NCI-H526 treated with DMSO at 0.1 percent for 48 hours (cell line): Measurements from ENCODE around the gene CCDC181.
"Not testable (repeated sequence)": the region's sequence is repeated elsewhere in the genome, so short reads cannot be mapped to it uniquely, and the experiment has no call there.

Experiments
- DNase-seq: peaks from one replicate; lab custom pipeline; 2025; lab: John Stamatoyannopoulos, UW

Gene CCDC181

DNA sequence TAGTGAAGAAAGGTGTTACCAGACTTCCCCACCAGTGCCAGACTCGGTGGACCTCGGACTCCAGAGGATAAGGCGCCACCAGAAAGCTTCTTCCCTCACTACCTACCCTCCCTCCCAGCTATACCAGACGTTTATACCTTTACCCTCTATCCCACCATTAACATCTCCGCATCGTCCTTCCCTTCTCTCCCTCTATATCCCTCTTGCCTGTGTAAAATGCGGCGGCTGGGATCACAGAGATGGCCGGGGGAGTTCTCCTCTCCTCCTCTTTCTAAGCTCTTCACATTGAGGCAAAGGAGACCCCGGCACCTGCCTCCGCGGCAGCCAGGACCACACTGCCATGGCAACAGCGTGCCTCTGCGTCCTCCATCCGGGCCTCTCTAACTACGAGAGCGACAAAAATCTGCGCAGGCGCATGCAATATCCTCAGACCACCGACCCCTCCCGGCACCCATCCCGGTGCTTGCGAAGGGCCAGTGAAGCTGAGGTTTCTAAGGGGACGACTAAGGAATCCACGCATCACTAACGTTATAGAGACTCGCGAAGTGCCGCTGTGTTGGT is at the start of gene CCDC181:
CCDC181 (minus strand) TSS at position 394 of the 561 bp plus-strand sequence. CDS start 2,547 bp downstream, outside the sequence.
- DNase-seq: peak; percentile 92

DNA sequence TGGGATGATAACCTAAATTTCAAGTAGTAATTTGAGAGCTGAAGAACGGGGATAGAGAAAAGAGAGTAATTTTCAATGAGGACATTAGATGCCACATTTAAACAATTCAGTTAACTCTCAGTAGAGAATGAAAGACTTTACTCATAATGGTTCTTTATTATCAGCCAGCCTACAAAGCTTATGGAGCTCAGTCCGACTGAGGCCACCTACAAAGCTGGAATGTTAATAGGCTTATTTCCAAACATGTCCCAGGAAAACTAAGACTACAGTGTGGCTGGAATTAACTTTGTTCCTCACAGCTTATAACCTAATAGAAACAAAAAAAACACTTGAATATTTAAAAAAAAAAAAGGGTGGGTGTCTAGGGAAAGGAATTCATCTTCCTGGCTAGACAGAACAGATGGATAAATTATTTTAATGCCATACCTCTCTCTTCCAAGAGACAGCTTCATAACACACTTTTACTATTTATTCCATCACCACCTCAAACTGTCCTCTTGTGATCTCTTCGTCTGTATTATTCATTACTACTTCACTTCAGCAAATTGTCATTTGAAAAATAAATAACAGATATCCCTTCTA is 48.6 kb upstream of the CCDC181 start:
- DNase-seq: no peak

DNA sequence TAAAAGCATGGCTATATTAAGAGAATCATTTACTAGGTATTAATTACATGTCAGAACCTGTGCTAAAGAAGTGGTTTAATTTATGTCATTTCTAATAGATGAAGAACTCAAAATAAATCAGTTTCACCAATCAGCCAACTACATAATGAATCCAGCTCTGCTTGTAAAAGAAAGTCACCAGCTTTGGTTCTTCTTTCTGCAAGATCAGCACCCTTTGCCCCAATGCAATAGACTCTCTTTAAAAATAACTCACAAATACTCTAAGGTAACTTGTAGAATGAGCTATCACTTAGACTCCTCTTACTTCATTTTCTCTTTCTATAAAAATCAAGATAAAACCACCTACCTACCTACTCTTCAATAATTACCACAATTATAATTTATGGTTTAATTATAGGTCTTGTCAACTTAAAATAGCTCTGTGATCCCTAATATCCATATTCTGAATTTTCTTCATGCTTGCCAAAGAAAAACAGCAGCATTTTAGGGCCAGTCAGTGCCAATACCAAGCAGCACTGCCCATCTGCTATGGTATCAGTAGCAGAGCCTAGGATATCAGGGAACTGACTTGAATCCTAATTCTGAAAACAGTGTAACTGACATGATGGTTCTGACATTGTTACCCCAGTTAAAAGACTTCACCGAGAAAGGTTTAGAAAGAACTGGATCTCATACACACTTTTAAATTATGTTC is 47.2 kb upstream of the CCDC181 start:
- no peak for DNase-seq

DNA sequence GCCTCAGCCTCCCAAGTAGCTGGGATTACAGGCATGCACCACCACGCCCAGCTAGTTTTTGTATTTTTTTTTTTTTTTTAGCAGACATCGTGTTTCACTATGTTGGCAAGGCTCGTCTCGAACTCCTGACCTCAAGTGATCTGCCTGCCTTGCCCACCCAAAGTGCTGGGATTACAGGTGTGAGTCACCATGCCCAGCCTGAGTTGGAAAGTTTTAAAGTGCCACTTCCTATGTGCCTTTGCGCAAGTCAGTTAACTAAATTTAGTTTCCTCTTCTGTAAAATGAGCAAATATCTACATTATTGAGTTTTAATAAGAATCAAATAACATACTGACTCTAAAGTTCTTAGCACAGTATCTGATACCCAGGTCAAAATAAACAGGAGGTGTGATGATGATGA is 46.1 kb upstream of the CCDC181 start:
- DNase-seq: no peak

DNA sequence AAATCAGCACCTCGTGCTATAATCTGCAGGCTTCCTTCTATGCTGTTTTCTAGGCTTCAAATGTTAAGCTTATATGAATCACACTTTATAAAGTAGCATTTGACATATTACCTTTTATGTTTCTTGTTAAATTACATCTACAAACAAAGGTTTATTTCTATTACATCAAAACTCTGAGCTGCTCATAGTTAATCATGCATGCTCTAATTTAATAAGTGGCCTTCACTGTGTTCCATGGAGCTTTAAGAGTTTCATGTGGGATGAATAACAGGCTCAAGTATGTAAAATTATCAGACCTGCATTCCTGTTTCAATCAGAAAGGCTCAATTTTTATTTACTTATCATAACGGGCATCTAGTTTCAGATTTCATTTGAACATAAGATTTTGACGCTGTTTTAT is 45.5 kb upstream of the CCDC181 start:
- DNase-seq: no peak

DNA sequence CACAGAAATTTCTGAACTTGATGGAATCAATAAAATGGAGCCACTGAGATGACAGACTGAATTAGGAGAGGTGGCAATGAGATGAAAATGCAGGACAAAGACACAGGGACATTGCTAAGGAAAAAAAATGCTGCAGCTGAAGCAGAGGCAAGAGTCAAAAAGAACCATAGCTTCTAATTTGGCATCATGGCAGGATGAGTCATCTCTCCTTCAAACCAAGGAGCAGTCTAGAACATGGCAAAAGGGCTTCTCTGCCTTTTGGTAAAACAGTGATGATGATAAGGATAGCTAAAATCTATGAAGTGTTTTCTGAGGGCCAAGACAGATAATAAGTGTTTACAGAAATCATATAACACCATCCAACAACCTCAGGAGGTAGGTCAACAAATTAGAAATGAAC is 41.7 kb upstream of the CCDC181 start:
- no peak for DNase-seq

DNA sequence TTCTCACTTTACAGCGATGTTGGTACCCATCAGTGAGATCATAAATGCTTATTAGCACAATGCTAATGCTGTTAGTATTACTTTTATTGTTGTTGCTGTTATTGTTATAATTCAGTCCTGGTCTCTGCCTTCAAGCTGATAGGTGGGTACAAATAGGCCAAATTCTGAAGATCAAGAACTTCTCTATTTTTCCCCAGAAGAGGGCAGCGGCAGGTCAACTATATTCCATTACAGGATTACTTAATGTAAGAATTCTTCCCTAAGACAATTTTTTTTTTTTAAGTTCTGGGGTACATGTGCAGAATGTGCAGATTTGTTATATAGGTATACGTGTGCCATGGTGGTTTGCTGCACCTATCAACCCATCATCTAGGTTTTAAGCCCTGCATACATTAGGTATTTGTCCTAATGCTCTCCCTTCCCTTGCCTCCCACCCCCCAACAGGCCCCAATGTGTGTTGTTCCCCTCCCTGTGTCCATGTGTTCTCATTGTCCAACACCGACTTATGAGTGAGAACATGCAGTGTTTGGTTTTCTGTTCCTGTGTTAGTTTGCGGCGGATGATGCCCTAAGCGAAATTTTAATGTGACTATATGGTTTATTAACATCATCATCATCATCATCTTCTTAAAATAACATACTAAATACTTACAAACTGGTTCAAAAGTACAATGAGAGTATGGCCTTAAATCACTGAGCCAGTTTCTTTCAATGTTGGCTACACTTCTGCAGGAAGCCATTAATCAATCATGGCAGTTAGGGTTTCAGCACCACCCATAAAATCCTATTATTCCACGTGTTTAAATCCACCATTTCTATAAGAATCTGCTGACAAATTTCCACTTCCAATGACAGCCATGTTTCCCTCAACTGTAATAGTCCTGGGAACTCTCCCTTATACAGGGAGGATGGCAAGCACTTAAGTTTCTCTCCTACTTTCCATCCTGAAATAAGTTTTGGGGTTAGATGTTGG is 39.3 kb upstream of the CCDC181 start:
- peak; percentile 60 for DNase-seq

DNA sequence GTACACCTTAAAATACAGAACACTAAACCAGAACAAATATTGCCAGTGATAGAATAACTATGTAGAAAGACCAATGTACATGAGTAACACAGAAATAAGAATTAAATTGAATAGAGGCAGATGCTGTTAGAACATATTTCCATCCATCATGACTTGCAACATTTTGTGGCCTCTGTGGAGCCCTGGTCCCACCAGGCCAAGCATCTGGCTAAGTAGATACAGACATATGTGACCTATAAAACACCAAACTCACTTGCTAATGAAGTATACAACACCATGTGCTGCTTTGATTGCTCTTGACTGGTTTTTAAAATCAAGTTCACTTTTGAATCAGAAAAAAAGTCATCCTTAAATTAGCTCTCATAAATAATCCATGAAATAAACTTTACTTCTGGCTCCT is 38.0 kb upstream of the CCDC181 start:
- no peak for DNase-seq

DNA sequence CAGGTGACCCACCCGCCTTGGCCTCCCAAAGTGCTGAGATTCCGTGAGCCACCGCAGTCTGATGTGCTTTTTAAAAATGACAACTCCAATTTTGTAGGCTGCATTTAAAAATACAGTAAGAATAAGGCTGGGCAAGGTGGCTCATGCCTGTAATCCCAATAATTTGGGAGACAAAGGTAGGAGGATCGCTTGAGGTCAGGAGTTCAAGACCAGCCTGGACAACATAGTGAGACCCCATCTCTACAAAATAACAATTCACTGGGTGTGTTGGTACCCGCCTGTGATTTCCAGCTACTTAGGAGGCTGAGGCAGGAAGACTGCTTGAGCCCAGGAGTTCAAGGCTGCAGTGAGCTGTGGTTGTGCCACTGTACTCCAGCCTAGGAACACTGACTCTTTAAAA is 35.1 kb upstream of the CCDC181 start:
- no peak for DNase-seq

DNA sequence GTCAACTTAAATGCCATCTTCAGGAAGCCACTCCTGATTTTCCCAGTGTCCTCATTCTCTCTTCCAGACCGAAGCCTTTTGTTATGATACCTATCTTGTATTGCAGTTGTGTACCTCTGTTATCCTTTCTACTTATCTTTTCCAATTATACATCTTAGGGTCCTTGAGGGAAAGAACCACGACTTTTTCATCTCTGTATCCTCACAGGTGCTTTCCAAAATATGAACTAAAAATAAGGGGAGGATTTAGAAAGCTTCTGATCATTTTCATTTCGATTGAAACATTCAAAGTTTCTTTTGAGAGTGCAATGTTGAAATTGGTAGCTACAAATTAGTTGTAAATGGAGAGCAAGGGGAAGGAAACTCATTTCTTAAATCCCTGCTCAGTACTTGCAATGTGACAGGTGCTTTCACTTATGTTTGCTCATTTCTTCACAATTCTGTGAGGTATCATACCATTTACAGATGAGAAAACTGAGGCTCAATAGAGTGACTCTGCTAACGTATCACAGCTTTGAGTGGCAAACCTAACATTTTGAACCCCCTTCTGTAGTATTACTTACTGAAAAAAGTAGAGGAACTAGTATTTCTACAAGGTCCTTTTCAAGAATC is 34.2 kb upstream of the CCDC181 start:
- DNase-seq: no peak

DNA sequence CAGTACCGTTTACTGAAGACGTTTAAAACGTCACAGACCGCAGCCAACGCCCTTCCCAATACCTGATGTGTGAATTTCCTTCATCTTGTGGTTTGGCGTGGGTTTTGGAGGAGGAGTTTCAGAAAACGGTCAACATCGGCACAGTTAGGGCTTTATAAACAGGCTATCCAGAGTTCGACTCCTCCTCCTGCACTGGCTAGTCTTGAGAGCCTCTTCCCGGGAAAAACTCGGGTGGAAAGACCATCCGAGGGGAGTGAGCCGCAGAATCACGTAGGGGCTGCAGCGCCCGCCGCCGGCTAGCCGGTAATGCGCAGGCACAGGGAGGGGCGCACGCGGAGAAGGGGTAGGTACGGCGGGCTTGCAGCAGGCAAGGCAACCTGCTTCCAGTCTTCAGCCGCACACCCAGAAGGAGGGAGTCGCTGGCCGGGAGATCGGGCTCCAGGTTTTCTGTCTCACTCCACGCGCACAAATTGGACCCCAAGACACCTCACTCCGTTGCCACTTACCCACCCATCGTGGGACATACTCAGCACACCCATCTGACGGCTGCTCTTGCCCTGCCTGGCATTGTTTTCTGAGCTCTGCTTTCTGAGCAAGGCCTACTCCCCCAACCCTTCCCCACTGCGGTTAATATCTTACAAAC is 33.0 kb upstream of the CCDC181 start:
- DNase-seq: no peak

DNA sequence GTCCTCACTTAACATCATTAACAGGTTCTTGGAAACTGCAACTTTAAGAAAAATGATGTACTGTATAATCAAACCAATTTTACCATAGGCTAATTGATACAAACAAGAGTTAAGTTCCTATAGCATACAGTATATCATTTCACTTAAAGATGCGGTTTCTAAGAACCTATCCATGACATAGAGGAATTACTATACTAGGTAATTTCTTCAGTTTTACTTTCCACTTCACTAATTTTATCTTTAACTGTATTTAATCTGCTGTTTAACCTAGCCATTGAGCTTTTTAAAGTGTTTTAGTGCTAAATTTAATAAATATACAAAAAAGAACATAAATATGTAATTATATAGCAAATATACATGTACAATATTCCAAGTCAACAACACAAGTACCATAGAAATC is 30.2 kb upstream of the CCDC181 start:
- no peak for DNase-seq

DNA sequence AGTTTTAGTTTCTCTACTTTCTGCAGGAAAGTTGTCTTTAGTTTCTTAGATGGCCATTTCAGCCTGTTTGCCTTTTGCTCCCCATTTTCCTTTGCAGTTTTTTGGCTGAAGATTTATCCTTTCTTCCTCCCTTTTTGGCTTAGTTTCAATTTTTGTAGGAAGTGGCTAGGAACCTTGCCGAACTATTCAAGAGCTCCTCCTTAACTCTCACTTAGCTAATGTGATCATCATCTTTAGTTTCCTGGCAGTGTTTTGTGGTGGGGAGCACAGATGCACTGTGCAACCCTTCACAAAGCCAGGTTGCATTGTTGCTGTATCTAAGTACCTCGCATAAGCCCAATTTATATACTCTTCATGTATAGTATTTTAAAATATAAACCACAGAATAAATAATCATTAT is 28.8 kb upstream of the CCDC181 start:
- DNase-seq: no peak

DNA sequence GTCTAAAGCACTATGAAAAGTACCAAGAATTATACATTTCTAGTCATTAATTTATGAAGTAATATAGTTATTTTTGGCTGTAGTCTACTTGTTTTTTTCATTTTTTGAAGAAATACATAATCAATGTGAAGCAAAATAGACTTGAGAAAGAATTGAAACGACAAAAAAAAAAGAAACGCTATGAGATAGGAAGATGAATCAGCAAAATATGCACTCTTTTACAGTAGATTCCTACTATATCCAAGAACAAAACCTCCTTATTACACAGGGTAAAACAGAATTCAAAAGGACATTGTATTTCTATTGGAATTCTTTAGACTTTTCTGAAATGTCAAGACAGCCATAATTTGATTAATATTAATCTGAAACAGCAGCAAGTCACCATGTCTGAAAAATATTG is 25.6 kb upstream of the CCDC181 start:
- DNase-seq: no peak

DNA sequence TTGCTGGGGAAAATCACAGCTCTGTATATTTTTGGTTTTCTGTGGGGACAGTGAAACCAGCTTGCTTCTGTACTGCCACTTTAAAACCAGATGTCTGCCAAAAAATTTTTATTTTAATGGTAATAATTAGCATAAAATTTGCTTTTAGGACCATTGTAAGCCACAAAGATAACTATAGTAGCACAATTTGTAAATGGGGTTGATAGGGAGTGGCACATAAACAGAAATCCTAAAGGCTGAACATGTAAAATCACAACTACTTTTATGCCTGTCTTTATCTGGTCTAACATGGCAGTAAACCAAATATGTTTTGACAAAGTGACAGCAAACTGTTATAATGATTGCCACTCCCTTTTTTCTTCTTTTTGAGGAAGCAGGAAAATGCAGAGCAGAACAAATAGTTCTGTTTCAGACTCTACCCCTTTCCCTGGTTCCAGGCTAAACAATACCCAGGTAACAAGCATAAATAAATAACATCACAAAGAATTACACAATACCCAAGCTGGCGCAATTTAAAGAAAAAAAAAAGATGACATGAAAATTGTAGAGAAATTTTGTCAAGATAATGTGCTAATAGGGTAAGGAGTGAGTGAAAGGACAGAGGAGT is 24.0 kb upstream of the CCDC181 start:
- no peak for DNase-seq

DNA sequence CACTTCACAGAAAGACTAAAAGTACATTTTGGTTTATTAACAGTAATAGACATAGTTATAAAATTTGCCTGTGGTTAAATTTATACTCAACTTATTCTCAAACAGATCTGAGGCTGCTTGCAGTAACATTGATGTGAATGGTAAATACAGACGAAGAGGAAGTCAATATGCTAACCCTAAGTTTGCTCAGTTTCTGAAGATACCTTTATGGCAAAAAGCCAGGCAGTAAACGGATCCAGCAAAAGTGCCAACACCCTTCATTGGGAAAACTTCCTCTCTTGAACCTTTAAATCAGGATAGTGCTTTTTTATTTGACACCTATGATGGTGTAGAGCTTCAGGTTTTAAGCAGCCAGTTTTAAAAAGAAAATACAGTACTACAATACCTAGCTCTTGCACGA is 16.6 kb upstream of the CCDC181 start:
- no peak for DNase-seq

DNA sequence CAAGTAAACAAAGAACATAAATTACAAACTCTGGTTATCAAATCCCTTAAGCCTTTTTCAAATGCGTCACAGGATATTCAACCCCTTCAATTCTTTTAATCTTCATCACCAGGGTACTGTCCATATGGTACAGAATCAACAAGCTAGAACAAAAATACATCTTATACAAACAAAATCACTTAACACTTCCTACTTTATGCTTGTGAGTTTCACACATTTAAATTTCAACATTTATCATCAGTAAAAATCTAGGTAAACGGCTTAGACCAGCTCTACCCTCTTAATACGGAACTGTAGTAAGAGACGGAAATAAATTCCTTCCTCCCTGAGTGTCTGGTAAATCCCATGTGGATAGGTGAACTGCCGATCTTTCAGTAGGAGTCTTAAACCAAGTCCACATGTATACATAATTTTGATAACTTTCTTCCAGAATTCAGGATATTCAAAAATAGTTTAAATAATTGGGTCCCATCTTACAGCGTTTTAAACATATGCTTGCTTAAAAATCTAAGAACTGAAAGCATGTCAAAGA is 1.0 kb downstream of the CCDC181 start:
- peak; percentile 41 for DNase-seq

DNA sequence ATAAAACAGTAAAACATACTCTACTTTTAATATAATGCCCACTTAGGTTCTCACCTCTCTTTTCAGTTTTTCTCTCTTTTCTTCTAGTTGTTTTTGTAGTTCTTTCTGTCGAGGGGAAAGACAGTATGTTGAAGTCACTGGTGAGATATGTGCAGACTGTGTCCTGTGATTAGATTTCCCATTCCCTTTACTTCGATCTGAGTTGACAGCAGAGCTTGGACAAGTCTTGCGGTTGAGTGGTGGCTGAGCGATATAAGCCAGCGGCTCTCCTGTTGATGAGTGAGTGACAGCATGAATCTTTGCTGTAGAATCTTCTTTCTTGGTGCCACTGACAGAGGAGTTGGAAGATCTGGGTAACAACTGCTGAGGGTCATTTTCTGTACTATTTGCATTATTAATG is 6.0 kb downstream of the CCDC181 start:
- no peak for DNase-seq

DNA sequence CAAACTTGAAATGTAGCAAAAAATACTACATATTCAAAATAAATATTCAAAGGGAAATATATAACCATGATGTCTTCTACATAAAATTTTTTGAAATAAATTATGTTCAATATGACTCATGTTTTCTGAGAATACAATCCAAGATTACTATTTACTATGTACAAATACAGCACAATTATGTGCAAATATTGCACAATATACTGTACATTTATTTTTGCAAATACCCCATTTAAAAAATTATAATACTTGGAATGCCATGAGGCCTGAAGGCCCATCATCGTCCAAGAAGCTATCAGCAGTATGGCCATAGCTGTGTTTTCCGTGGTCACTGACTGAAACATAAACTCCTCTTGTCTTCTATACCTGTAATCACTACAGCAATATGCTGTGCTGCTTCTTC is 12.3 kb downstream of the CCDC181 start:
- DNase-seq: no peak

DNA sequence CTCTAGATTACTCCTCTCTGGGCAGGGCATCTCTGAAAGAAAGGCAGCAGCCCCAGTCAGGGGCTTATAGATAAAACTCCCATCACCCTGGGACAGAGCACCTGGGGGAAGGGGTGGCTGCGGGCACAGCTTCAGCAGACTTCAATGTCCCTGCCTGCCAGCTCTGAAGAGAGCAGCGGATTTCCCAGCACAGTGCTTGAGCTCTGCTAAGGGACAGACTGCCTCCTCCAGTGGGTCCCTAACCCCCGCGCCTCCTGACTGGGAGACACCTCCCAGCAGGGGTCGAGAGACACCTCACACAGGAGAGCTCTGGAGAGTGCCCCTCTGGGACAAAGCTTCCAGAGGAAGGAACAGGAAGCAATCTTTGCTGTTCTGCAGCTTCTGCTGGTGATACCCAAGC is 18.9 kb downstream of the CCDC181 start:
- not testable (repeated sequence) for DNase-seq

DNA sequence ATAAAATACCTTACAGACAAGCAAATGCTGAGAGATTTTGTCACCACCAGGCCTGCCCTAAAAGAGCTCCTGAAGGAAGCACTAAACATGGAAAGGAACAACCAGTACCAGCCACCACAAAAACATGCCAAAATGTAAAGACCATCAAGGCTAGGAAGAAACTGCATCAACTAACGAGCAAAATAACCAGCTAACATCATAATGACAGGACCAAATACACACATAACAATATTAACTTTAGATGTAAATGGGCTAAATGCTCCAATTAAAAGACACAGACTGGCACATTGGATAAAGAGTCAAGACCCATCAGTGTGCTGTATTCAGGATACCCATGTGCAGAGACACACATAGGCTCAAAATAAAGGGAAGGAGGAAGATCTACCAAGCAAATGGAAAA is 24.7 kb downstream of the CCDC181 start:
- not testable (repeated sequence) for DNase-seq
